HEK293 (cell line): ENCODE results near the gene F11.

Source experiments
- CTCF ChIA-PET: fragments of 350-600 bp; formaldehyde crosslinking; extraction: SDS; loops from one replicate; lab custom pipeline; 2021; ENCODE audit warnings: antibody characterized with exemption; lab: Yijun Ruan, JAX
- POLR2A ChIA-PET: fragments of 300-600 bp; formaldehyde crosslinking; extraction: SDS; loops from one replicate; lab custom pipeline; 2020; ENCODE audit warnings: antibody characterized with exemption, inconsistent platforms; lab: Yijun Ruan, JAX
- H3K27ac ChIP-seq: fragments of 200-500 bp; sonication (Bioruptor generic); 2 replicates; pipeline ENCODE4 v1.5.1; 2014; ENCODE audit warnings: low read depth, low read length, control low read depth, inconsistent platforms; ENCODE audit errors: extremely low read depth
- H3K36me3 ChIP-seq, 2 experiments: fragments of 200-500 bp in 1 of 2; sonication (Bioruptor generic) in 1 of 2; 1 replicate in 1 of 2; 2 replicates in 1 of 2; pipeline ENCODE4 v1.5.1; 2014 to 2017; ENCODE audit warnings: inconsistent platforms in 2 of 2, low read length in 2 of 2; ENCODE audit not compliant: control insufficient read depth in 2 of 2, insufficient read depth in 1 of 2
- H3K4me1 ChIP-seq: fragments of 200-500 bp; sonication (Bioruptor generic); 2 replicates; pipeline ENCODE4 v1.5.1; 2014; ENCODE audit warnings: mild to moderate bottlenecking, low read length, inconsistent platforms; ENCODE audit not compliant: control insufficient read depth, insufficient read depth
- H3K4me3 ChIP-seq: 2 replicates; pipeline ENCODE4 v1.5.1; 2011; ENCODE audit warnings: low read depth, mild to moderate bottlenecking, control low read depth, low read length, moderate library complexity
- H3K9me3 ChIP-seq: fragments of 200-500 bp; sonication (Bioruptor generic); 2 replicates; pipeline ENCODE4 v1.5.1; 2014; ENCODE audit warnings: low read depth, low read length, inconsistent platforms; ENCODE audit not compliant: control insufficient read depth, insufficient read depth
- BCL6B ChIP-seq: fragments of 450-650 bp; formaldehyde crosslinking; IDR thresholded peaks from 2 replicates; pipeline ENCODE4 v1.5.1; 2017; ENCODE audit warnings: missing biosample characterization, missing genetic modification characterization
- GLI4 ChIP-seq: fragments of 450-650 bp; formaldehyde crosslinking; IDR thresholded peaks from 2 replicates; pipeline ENCODE4 v1.5.1; 2016; ENCODE audit warnings: missing biosample characterization, missing genetic modification characterization
- KLF17 ChIP-seq: fragments of 450-650 bp; formaldehyde crosslinking; IDR thresholded peaks from 2 replicates; pipeline ENCODE4 v1.5.1; 2016; ENCODE audit warnings: missing biosample characterization, missing genetic modification characterization
- KLF9 ChIP-seq: fragments of 450-650 bp; formaldehyde crosslinking; IDR thresholded peaks from 2 replicates; pipeline ENCODE4 v1.5.1; 2016; ENCODE audit warnings: missing biosample characterization, missing genetic modification characterization, low read depth
- ZBTB10 ChIP-seq: fragments of 450-650 bp; formaldehyde crosslinking; IDR thresholded peaks from 2 replicates; pipeline ENCODE4 v1.5.1; 2016; ENCODE audit warnings: missing biosample characterization, missing genetic modification characterization
- ZNF266 ChIP-seq: fragments of 450-650 bp; formaldehyde crosslinking; IDR thresholded peaks from 2 replicates; pipeline ENCODE4 v1.5.1; 2016; ENCODE audit warnings: missing biosample characterization, missing genetic modification characterization, low read depth
- ZNF302 ChIP-seq: fragments of 450-650 bp; formaldehyde crosslinking; IDR thresholded peaks from 2 replicates; pipeline ENCODE4 v1.5.1; 2016; ENCODE audit warnings: missing biosample characterization, missing genetic modification characterization, low read depth
- ZNF311 ChIP-seq: fragments of 450-650 bp; formaldehyde crosslinking; IDR thresholded peaks from 2 replicates; pipeline ENCODE4 v1.5.1; 2017; ENCODE audit warnings: missing biosample characterization, missing genetic modification characterization, borderline replicate concordance
- ZNF350 ChIP-seq: fragments of 450-650 bp; formaldehyde crosslinking; IDR thresholded peaks from 2 replicates; pipeline ENCODE4 v1.5.0; 2017; ENCODE audit warnings: missing biosample characterization, mild to moderate bottlenecking, missing genetic modification characterization
- ZNF354C ChIP-seq: fragments of 450-650 bp; formaldehyde crosslinking; IDR thresholded peaks from 2 replicates; pipeline ENCODE4 v1.5.1; 2016; ENCODE audit warnings: missing biosample characterization, missing genetic modification characterization, low read depth, borderline replicate concordance
- ZNF366 ChIP-seq: fragments of 450-650 bp; formaldehyde crosslinking; conservative IDR thresholded peaks from 2 replicates; pipeline ENCODE4 v1.5.1; 2016; ENCODE audit warnings: missing biosample characterization, missing genetic modification characterization
- ZNF37A ChIP-seq: fragments of 450-650 bp; IDR thresholded peaks from 2 replicates; pipeline ENCODE4 v1.5.1; 2018; ENCODE audit warnings: missing biosample characterization, missing genetic modification characterization
- ZNF404 ChIP-seq: fragments of 450-650 bp; formaldehyde crosslinking; IDR thresholded peaks from 2 replicates; pipeline ENCODE4 v1.5.1; 2017; ENCODE audit warnings: missing biosample characterization, missing genetic modification characterization
- ZNF555 ChIP-seq: fragments of 450-650 bp; formaldehyde crosslinking; conservative IDR thresholded peaks from 2 replicates; pipeline ENCODE4 v1.5.1; 2017; ENCODE audit warnings: missing biosample characterization, mild to moderate bottlenecking, missing genetic modification characterization, inconsistent platforms
- ZNF623 ChIP-seq: fragments of 450-650 bp; formaldehyde crosslinking; IDR thresholded peaks from 2 replicates; pipeline ENCODE4 v1.5.1; 2016; ENCODE audit warnings: missing biosample characterization, missing genetic modification characterization
- ZNF704 ChIP-seq: fragments of 450-650 bp; formaldehyde crosslinking; IDR thresholded peaks from 2 replicates; pipeline ENCODE4 v1.5.1; 2016; ENCODE audit warnings: missing biosample characterization, missing genetic modification characterization
- ZNF747 ChIP-seq: fragments of 450-650 bp; formaldehyde crosslinking; IDR thresholded peaks from 2 replicates; pipeline ENCODE4 v1.5.1; 2016; ENCODE audit warnings: missing biosample characterization, missing genetic modification characterization
- ZNF776 ChIP-seq: fragments of 450-650 bp; formaldehyde crosslinking; IDR thresholded peaks from 2 replicates; pipeline ENCODE4 v1.5.0; 2017; ENCODE audit warnings: missing biosample characterization, missing genetic modification characterization, borderline replicate concordance
- ZSCAN16 ChIP-seq: fragments of 450-650 bp; formaldehyde crosslinking; IDR thresholded peaks from 2 replicates; pipeline ENCODE4 v1.5.1; 2016; ENCODE audit warnings: missing biosample characterization, missing genetic modification characterization
- TF ChIP-seq, protein P1 (sequence below): fragments of 450-650 bp; formaldehyde crosslinking; optimal IDR thresholded peaks from 2 replicates; pipeline ENCODE3; 2016; ENCODE audit warnings: missing biosample characterization, mild to moderate bottlenecking, missing genetic modification characterization
- TF ChIP-seq, protein P2 (sequence below): fragments of 450-650 bp; formaldehyde crosslinking; IDR thresholded peaks from 2 replicates; pipeline ENCODE4 v1.5.1; 2016; ENCODE audit warnings: missing biosample characterization, missing genetic modification characterization

The F11 gene

GRCh38 chr4:186286581-186286980 lies 20.6 kb downstream of the F11 start (continued):
- TF ChIP-seq ZNF350 (tag by site-specific recombination) (no peak), GLI4 (tag by site-specific recombination) (no peak)

GRCh38 chr4:186291256-186291890 lies 25.4 kb downstream of the F11 start:
- Histone ChIP-seq H3K36me3 (no peaks in the 10 kb centered on the region), H3K9me3 (no peaks in the 10 kb centered on the region), H3K4me3 (no peak overlapping the region), H3K4me1 (no peaks in the 10 kb centered on the region), H3K27ac (no peak overlapping the region)
- no peak for TF ChIP-seq ZNF266
- no peak for TF ChIP-seq ZNF776
- TF ChIP-seq ZNF555 (tag by site-specific recombination), result no peak
- no peak for TF ChIP-seq ZNF747 (tag by site-specific recombination)
- TF ChIP-seq KLF17, result no peak
- no peak for TF ChIP-seq ZNF37A (tag by site-specific recombination)
- TF ChIP-seq ZNF404 (tag by site-specific recombination), result no peak
- ChIA-PET POLR2A (no interaction called here), CTCF (no interaction called here)

GRCh38 chr4:186294160-186294559 lies 28.2 kb downstream of the F11 start:
- POLR2A ChIA-PET, result no interaction called here
- Histone ChIP-seq H3K4me3 (no peak overlapping the region), H3K9me3 (no peaks in the 10 kb centered on the region), H3K27ac (no peak overlapping the region), H3K4me1 (no peaks in the 10 kb centered on the region)
- CTCF ChIA-PET, result interaction anchor here (1.1 kb wide), 1 partner anchor 293 kb away, joined by 3 read pairs; no protein-coding TSS in a partner anchor
- TF ChIP-seq ZNF311 (tag by site-specific recombination) (no peak), ZNF354C (tag by site-specific recombination) (no peak), ZNF623 (tag by site-specific recombination) (no peak), ZNF302 (tag by site-specific recombination) (no peak)
- TF ChIP-seq, all 188 proteins: peak for 0
- H3K36me3 ChIP-seq, result no peaks in the 10 kb centered on the region

DNA sequence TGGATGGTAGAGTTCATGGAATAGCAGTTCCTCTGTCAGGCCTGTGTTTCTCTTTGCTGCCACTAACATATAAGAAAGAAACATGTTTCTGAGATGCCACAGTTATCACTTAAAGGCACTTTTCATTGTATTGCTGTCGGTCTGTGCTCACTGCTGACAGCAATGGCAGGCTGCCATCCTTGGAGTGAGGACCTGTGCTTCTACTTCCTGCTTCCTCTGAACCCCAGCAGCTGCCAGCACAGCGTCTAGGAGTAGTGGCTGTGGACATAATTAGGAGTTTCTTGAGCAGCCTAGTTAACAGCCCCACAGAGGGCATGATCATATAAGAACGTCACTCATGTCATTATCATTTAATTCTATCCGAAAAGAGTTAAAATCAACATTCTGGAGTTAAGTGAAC lies 30.5 kb downstream of the F11 start:
- H3K27ac ChIP-seq, result no peak overlapping the region
- POLR2A ChIA-PET, result no interaction called here
- no peaks in the 10 kb centered on the region for H3K36me3 ChIP-seq
- no peaks in the 10 kb centered on the region for H3K9me3 ChIP-seq
- H3K4me3 ChIP-seq, result no peak overlapping the region
- CTCF ChIA-PET, result interaction anchor here (0.6 to 2.8 kb wide), 6 partner anchors 17 to 638 kb away, joined by 3 to 16 read pairs (median 4); no protein-coding TSS in a partner anchor
- no peaks in the 10 kb centered on the region for H3K4me1 ChIP-seq
- TF ChIP-seq, protein P1, sequence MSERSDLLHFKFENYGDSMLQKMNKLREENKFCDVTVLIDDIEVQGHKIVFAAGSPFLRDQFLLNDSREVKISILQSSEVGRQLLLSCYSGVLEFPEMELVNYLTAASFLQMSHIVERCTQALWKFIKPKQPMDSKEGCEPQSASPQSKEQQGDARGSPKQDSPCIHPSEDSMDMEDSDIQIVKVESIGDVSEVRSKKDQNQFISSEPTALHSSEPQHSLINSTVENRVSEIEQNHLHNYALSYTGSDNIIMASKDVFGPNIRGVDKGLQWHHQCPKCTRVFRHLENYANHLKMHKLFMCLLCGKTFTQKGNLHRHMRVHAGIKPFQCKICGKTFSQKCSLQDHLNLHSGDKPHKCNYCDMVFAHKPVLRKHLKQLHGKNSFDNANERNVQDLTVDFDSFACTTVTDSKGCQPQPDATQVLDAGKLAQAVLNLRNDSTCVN (tag by site-specific recombination), result no peak
- TF ChIP-seq ZBTB10 (tag by site-specific recombination) (no peak), ZSCAN16 (tag by site-specific recombination) (no peak), KLF9 (no peak), ZNF704 (no peak), ZNF366 (no peak), BCL6B (tag by site-specific recombination) (no peak)
- TF ChIP-seq, protein P2, sequence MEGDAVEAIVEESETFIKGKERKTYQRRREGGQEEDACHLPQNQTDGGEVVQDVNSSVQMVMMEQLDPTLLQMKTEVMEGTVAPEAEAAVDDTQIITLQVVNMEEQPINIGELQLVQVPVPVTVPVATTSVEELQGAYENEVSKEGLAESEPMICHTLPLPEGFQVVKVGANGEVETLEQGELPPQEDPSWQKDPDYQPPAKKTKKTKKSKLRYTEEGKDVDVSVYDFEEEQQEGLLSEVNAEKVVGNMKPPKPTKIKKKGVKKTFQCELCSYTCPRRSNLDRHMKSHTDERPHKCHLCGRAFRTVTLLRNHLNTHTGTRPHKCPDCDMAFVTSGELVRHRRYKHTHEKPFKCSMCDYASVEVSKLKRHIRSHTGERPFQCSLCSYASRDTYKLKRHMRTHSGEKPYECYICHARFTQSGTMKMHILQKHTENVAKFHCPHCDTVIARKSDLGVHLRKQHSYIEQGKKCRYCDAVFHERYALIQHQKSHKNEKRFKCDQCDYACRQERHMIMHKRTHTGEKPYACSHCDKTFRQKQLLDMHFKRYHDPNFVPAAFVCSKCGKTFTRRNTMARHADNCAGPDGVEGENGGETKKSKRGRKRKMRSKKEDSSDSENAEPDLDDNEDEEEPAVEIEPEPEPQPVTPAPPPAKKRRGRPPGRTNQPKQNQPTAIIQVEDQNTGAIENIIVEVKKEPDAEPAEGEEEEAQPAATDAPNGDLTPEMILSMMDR (tag by site-specific recombination), result no peak
